ENCODE results near the gene ZNF556.
"Not testable (repeated sequence)": the region's sequence is repeated elsewhere in the genome, so short reads cannot be mapped to it uniquely, and the experiment has no call there.

ZNF556 gene

DNA sequence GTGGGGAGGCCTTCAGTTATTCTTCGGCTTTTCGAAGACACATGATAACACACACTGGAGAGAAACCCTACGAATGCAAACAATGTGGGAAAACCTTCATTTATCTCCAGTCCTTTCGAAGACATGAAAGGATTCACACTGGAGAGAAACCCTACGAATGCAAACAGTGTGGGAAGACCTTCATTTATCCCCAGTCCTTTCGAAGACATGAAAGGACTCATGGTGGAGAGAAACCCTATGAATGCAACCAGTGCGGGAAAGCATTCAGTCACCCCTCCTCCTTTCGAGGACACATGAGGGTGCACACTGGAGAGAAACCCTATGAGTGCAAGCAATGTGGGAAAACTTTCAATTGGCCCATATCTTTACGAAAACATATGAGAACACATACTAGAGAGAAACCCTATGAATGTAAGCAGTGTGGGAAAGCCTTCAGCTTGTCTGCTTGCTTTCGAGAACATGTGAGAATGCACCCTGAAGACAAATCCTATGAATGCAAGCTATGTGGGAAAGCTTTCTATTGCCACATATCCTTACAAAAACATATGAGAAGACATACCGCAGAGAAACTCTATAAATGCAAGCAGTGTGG, 14.0 kb upstream of the ZNF556 start:
- DNase-seq (ENCODE audit: low read depth), result no peak

DNA sequence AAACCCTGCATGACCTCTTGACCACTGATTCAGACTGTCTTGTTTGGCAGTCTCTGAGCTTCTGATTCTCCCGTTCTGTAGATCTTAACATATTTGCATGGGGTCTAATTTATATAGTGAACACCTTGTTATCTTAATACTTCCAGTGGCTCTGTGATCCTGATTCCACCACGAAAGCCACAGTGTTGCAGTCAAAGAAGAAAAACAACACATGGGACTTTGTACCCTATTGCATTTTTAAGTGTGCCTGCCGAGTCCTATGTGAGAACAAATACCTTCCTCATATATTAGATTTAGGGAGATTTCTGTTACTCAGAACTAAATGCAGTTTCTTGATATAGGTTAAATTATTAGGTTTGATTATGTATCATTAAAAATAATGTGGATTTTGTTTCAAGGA, 12.3 kb upstream of the ZNF556 start:
- DNase-seq (ENCODE audit: low read depth), result no peak

DNA sequence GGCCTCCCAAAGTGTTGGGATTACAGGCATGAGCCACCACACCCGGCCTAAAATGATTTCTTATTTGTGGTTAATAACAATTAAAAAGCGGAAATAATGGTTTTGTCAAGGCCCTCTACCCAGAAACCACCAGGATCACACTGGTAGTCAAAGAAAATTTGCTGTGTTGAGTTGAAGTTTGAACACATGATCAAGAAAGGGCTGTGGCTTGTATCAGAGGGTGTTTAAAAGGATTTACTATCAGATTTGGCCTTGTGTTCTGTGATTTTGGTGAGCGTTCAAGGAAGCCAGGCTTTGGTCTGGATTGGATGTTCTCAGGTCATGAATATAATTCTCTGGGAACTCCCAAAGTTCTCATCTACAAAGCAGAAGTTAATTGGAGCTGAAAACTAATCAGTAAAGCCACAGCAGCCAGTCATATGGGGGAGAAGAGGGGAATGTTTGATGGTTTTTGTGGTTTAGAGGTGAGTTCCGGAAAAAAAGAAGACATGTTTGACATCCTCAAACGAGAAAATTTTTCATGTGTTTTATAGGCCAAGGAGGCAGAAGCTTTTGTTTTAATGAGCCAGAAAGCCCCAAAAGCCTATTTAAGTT, 10.6 kb upstream of the ZNF556 start:
- no peak for DNase-seq (ENCODE audit: low read depth)

DNA sequence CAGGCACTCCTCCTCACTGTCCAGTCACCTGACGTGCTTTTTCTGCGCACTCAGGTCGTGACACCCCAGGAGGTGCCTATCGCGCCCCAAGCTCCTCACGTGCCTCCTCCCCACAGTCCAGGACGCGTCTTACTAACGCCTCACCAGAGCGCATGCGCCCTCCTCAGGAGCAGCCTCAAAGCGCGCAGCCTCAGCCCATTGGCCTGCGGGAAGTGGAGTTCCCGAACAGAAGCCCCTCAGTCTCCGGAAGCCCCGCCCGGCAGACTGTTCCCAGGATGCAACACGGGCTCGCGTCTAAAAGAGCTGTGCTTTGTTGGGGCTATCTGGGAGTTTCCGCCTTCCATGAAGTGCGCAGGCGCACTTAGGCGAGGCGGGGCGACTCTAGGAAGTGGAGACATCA, 8.3 kb upstream of the ZNF556 start:
- no peak for DNase-seq (ENCODE audit: low read depth)

DNA sequence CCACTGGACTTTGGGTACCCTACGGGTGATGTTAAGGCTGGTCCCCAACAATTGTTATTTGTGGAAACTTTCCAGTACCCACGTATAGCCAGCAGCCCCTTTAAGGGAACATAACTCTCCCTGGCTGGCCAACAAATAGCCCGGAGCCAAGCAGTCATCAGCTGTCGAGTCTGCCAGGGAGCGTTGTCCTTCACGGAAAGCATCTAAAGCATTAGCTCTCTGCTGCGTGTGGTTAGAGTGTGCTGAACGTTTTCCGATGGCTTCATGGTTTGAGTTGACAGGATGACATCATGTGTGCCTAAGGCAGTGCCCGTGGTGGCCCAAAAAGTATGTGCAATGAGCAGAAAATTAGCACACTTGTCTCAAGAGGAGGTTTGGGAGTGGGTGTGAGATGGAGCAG, 3.3 kb upstream of the ZNF556 start:
- no peak for DNase-seq (ENCODE audit: low read depth)

DNA sequence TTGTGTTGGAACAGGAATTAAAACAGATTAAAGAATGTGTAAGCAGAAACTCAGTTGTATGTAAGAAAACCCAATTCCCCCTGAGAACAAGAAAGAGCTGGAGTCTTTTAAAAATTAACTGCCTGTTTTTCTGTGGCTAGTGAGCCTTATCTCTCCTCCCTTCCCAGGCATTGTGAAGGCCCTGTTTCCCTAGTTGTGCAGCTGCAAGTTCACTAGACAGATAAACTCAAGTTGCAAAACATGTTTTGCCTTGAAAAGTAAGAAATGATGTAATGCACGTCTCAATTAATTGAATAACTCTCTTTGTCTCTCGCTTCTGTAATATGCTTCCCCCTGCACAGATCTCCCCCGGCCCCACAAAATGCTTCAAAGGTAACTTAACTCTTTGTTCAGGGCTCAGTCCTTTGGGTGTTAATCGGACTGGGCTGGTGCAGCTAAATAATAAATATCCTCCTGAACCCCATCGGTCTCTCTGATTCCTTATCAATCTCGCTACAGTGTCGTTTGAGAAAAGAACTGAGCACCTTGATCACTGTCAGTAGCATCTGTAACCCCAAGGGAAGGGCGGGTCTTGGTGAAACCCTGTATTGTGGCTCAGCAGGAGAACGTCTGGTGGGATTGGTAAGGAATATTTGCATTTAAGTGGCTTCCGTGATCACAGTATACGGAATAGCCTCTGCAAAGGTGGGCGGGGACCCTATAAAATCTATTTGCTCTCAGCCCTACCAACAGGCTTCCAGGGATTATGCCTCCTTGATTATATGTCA, 1.6 kb upstream of the ZNF556 start:
- no peak for DNase-seq (ENCODE audit: low read depth)

DNA sequence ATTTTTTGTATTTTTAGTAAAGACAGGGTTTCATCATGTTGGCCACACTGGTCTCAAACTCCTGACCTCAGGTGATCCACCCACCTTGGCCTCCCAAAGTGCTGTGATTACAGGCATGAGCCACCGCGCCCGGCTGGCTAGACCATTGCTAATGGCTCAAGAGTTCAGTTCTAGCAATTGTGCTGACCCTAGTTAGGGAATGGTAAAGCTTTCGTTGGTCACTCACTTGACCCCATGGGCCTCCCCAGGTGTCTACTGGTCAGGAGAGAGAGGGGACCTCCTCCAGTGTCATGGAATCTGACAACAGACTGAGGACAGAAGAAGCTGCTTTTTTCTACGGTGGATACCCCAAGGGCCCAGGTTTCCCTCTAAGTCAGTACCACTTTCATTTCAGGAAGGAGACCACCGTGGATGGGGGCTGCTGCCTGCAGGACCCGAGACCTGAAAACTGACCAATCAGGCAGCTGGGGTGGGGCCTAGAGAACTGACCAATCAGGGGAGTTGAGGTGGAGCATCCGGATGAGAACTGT, 575 bp upstream of the ZNF556 start:
- no peak for DNase-seq (ENCODE audit: low read depth)

DNA sequence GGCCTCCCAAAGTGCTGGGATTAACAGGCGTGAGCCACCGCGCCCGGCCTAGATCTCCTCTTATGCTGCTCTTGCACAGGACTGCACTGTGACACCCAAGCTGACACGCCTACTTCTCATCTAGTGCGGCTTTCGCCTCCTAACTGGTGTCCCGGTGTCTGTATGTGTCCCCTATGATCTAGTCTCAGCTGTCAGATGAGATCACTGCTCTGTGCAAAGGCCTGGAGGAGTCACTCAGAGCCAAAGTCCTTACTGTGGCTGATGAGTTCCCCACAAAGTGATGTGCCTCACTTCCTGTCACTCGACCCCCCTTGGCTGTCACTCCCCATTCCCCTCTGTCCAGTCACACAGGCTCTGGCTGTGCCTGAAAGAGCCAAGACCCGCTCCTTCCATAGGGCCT, 2.5 kb downstream of the ZNF556 start:
- no peak for DNase-seq (ENCODE audit: low read depth)

DNA sequence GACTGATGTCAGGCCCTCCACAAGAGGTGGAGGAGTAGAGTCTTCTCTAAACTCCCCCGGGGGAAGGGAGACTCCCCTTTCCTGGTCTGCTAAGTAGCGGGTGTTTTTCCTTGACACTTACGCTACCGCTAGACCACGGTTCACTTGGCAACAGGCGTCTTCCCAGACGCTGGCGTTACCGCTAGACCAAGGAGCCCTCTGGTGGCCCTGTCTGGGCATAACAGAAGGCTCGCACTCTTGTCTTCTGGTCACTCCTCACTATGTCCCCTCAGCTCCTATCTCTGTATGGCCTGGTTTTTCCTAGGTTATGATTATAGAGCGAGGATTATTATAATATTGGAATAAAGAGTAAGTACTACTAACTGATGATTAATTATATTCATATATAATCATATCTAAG, 5.0 kb downstream of the ZNF556 start:
- DNase-seq (ENCODE audit: low read depth), result not testable (repeated sequence)

DNA sequence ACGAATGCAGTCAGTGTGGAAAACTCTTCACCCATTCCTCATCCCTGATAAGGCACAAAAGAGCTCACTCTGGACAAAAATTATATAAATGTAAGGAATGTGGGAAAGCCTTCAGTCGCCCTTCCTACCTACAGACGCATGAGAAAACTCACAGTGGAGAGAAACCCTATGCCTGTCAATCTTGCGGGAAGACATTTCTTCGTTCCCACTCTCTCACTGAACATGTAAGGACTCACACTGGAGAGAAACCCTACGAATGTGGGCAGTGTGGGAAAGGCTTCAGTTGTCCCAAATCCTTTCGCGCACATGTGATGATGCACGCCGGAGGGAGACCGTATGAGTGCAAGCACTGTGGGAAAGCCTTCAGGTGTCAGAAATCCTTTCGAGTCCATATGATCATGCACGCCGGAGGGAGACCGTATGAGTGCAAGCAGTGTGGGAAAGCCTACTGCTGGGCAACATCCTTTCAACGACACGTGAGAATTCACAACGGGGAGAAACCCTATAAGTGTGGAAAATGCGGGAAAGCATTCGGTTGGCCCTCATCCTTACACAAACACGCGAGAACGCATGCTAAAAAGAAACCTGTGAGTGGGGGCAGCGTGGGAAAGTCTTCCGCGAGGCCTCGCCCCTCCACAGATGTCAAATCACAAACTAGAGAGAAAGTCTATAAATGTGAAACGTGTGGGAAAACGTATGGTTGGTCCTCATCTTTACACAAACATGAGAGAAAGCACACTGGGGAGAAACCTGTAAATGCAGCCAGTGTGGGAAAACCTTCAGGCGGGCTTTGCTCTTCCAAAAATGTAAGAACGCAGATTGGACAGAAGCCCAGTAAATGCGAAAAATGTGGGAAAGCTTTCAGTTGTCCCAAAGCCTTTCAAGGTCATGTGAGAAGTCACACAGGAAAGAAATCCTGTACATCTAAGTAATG, 10.5 kb downstream of the ZNF556 start:
- DNase-seq (ENCODE audit: low read depth), result no peak

DNA sequence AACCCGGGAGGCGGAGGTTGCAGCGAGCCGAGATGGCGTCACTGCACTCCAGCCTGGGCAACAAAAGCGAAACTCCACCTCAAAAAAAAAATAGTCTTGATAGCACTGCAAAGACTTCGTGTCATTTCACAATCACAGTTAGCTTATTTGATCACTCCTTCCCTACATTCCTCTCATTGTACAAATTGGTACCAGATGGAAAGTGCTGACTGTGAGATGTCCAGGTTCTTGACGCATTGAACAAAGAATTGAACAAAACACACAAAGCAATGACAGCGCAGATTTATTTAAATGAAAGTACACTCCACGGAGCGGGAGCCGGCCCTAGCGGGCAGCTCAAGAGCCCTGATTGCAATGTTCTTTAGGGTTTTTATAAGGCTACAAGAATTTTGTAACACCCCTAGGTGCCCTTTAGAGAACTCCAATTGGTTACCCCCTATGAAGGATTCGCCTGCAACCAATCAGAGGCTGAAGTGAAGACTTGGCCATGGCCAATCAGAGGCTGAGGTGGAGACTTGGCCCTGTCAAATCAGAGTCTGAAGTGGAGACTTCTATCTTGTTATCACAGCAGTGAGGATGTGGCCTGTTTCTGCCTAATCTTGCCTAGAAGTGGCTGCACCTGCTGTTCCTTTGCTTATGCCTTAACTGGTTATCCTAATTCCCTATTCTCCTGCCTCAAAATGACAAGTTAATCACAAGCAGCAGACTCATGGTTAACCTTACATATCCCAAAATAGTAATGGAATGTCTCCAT, 16.7 kb downstream of the ZNF556 start:
- DNase-seq (ENCODE audit: low read depth), result no peak

DNA sequence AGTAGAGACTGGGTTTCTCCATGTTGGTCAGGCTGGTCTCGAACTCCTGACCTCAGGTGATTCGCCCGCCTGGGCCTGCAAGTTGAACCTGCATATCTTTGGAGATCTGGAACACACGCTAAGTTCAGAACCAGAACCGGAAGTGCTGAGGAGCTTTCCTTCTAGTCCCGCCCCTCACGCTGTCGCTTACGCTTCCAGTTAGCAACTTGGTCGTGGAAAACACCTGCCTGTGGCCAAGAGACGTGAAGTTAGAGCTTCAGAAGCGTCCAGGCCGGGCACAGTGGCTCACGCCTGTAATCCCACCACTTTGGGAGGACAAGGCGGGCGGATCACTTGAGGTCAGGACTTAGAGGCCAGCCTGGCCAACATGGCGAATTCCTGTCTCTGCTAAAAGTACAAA, 18.6 kb downstream of the ZNF556 start:
- DNase-seq (ENCODE audit: low read depth), result no peak

DNA sequence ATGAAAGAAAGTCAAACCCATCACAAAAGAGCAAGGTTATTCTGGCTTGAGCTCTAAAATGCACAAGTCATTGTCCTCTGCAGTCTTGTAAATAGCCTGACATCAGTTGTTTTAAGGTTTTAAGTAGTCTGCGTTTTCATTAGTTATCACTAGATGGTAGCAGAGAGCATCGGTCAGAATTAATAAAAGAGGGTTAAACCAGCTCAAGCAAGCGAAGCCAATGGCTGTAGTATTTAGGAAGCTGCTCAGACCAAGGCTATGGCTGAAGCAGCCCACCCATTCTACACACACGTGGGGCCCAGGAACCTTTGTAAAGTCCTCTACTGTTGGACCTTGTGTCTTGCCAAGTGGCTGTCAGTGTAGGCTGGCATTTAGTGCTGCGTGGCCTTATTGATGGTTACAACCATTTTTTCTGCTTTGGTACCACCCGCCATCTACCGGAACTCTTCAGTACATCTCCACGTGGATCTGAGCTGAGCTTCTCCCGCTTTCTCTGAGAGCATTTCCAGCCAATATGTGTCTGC, 20.3 kb downstream of the ZNF556 start:
- peak; percentile 47 for DNase-seq (ENCODE audit: low read depth)

DNA sequence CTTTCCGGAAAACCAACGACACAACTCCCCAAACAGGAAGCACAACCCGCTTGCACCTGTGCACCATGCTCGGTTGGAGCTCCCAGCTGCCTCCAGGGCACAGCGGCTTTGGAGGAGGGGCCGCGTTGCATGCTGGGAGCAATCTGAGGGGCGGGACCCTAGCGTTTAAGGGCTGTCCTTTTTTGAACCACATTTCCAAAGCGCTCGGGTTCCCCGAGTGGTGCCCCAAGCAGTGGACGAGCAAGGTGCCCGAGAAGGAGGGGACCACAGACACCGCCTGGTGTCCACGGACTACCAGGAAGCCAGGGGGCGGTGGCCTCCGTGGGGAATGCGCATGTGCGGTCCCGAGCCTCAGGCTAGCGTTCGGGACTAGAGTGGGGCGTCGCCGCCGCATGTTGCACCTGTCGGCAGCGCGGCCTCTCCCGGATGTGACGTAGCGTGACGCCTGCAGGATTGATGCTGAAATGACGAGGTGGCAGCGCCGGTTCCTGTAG, 21.6 kb downstream of the ZNF556 start:
- no peak for DNase-seq (ENCODE audit: low read depth)

DNA sequence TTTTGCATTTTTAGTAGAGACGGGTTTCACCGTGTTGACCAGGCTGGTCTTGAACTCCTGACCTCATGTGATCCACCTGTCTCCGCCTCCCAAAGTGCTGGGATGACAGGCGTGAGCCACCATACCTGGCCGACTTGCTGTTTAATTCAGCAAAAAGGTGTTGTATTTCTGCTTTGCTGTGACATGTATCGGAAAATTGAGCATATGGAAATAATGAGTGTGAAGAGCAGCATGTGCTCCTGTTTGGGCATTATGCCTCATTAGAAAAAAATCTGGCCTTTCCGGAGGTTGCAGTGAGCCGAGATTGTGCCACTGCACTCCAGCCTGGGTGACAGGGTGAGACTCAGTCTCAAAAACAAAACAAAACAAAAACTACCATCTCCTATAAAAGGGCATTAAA, 23.4 kb downstream of the ZNF556 start:
- DNase-seq (ENCODE audit: low read depth), result not testable (repeated sequence)

DNA sequence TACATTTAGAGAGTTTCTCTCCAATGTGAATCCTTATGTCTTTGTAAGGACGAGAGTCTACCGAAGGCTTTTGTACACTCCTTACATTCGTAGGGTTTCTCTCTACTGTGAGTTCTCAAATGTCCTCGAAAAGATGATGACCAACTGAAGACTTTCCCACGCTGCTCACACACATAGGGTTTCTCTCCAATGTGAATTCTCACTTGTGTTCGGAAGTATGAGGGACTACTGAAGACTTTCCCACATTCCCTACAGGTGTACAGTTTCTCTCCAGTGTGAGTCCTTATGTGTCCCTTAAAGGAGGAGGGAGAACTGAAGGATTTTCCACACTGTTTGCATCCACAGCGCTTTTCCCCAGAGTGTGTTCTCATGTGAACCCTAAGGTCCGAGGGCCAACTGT, 29.6 kb downstream of the ZNF556 start:
- DNase-seq (ENCODE audit: low read depth), result no peak

DNA sequence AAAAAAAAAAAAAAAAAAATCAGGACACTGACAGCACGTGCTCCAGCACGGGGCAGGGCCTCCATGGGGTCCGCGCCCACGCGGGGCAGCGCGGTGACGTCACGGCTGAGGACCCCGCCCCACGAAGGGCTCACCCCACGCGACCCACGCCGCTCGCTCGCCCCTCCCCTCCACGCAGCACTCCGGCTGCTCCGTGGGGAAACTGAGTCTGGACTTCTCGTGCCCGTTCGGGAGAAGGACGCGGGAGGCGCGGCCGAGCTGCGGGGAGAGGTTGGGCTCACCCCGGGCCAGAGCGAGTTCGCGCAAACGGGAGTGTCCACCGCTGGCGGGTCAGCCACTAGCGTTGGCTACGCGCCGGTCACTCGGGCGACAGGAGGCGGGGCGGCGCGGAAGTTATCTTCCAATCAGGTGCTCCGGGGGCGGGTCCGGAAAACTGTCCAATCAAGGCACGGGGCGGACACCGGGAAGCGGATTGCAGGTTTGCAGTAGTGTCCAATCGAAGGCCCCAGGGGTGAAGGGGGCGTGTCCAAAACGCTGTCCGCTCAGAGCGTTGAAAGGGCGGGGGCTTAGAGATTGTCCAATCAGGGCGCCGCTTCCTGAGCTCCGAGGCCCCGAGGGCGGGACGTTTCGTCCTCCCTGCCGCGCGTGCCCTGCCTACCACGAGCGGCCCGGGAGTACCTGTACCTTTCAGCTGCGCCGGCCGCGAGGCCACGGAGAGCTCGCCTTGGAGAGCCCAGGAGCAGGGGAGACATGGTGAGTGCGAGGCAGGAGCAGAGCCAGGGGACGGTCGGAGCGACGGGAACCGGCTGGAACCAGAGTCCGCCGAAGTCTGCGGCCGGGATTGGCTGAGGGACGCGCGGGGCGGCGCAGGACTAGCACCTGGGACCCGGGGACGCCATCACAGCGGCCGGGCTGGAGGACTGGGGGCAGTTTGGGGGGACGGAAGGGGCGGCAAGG, 33.4 kb downstream of the ZNF556 start, which contains the start of gene ZNF57:
ZNF57 (plus strand) TSS at position 633 of the 957 bp plus-strand sequence; CDS start at position 751, 118 bp downstream.
- DNase-seq (ENCODE audit: low read depth), result peak; percentile 98

DNA sequence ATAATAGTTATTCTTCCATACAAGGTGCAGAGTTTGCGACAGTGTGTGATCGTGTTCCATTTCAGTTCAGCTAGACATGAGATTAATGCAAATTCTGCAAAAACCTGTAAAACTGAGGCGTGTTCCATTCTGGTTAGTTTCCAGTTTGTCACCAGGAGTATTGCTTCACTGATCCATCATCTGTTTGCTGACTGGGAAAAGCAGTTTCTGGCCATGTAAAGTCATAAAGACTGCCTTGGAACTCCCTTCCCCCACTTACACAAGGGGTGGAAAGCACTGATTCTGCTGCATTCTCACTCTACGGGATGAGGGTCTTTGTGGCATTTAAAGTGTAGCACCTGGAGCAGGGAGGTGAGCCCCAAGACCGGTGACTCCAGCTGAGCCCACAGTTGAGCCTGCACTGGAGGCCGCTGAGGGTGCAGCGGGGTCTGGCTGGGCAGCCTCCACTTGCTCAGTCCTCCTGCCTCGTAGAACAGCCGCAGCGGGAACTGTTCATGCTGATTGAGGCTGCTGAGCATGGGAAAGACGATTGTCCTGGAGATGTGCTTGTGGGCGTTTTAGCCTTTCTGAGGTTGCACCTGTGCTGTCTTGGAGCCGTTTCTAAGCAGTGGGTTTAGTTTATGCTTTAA, 35.6 kb downstream of the ZNF556 start:
- DNase-seq (ENCODE audit: low read depth), result no peak

DNA sequence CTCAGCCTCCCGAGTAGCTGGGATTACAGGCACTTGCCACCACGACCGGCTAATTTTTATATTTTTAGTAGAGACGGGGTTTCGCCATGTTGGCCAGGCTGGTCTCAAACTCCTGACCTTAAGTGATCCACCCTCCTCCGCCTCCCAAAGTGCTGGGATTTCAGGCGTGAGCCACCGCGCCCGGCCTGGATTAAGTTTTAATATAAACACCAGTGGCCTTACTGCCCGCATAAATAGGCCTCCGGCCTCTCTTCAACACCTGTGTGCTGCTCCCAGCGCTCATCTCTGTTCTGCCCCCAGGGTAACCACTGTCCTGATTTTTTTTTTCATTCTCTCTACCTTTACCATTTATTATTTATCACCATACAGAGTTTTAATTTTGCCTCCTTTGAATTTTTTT, 36.2 kb downstream of the ZNF556 start:
- not testable (repeated sequence) for DNase-seq (ENCODE audit: low read depth)

Measured in fibroblast of the conjunctiva (primary cell).